HepG2 (cell line): Measurements from ENCODE around the gene NATD1. TPM values are rescaled to one million over a fixed set of nuclear protein-coding genes. Genes with fewer than 3 reads are reported as not detected.

ENCODE experiments used
- CENPT ChIP-seq: sonication (generic); formaldehyde crosslinking; IDR thresholded peaks from 2 replicates; pipeline ENCODE4 v1.8.0; 2022; ENCODE audit warnings: low read depth, mild to moderate bottlenecking, moderate library complexity, missing genetic modification reagents
- ELF1 ChIP-seq: sonication (generic); formaldehyde crosslinking; IDR thresholded peaks from 2 replicates; pipeline ENCODE4 v1.4.0; 2020; ENCODE audit warnings: missing genetic modification reagents
- ESRRA ChIP-seq: sonication (generic); formaldehyde crosslinking; IDR thresholded peaks from 2 replicates; pipeline ENCODE4 v1.5.1; 2020; ENCODE audit warnings: mild to moderate bottlenecking, low read depth, missing genetic modification reagents
- FOXO4 ChIP-seq: sonication (generic); formaldehyde crosslinking; conservative IDR thresholded peaks from 2 replicates; pipeline ENCODE4 v1.8.1; 2023; ENCODE audit warnings: missing genetic modification reagents
- KDM3A ChIP-seq: IDR thresholded peaks from 2 replicates; pipeline ENCODE4 v1.6.1; 2018; ENCODE audit warnings: low read depth, missing compliant biosample characterization
- KDM6A ChIP-seq: IDR thresholded peaks from 2 replicates; pipeline ENCODE4 v1.6.1; 2016; ENCODE audit warnings: low read depth
- KIAA2018 ChIP-seq: sonication (generic); formaldehyde crosslinking; IDR thresholded peaks from 2 replicates; pipeline ENCODE4 v1.5.0; 2020; ENCODE audit warnings: mild to moderate bottlenecking, missing genetic modification reagents, borderline replicate concordance
- KMT2B ChIP-seq: IDR thresholded peaks from 2 replicates; pipeline ENCODE4 v1.6.1; 2016; ENCODE audit warnings: missing genetic modification reagents, missing compliant biosample characterization
- NCOA5 ChIP-seq: sonication (generic); formaldehyde crosslinking; IDR thresholded peaks from 2 replicates; pipeline ENCODE4 v1.4.0; 2020; ENCODE audit warnings: missing genetic modification reagents
- PTBP1 ChIP-seq: fragments of 200-400 bp; formaldehyde crosslinking; IDR thresholded peaks from 2 replicates; pipeline ENCODE4 v1.6.1; 2018; ENCODE audit warnings: low read length, low read depth; ENCODE audit not compliant: poor library complexity, severe bottlenecking
- RXRB ChIP-seq: IDR thresholded peaks from 2 replicates; pipeline ENCODE4 v1.6.1; 2016; ENCODE audit warnings: borderline replicate concordance, missing genetic modification reagents, missing compliant biosample characterization
- ZBTB10 ChIP-seq: sonication (generic); formaldehyde crosslinking; IDR thresholded peaks from 2 replicates; pipeline ENCODE4 v1.4.0; 2020; ENCODE audit warnings: missing genetic modification reagents, borderline replicate concordance
- ZNF101 ChIP-seq: sonication (generic); formaldehyde crosslinking; IDR thresholded peaks from 2 replicates; pipeline ENCODE4 v1.4.0; 2020; ENCODE audit warnings: mild to moderate bottlenecking, low read depth, missing genetic modification reagents, borderline replicate concordance
- ZNF331 ChIP-seq: sonication (generic); formaldehyde crosslinking; IDR thresholded peaks from 2 replicates; pipeline ENCODE4 v1.4.0; 2020; ENCODE audit warnings: missing genetic modification reagents
- ZNF749 ChIP-seq: sonication (generic); formaldehyde crosslinking; IDR thresholded peaks from 2 replicates; pipeline ENCODE4 v1.8.0; 2022; ENCODE audit warnings: mild to moderate bottlenecking, missing genetic modification reagents, moderate library complexity, borderline replicate concordance
- ZNF766 ChIP-seq: sonication (generic); formaldehyde crosslinking; IDR thresholded peaks from 2 replicates; pipeline ENCODE4 v1.5.0; 2020; ENCODE audit warnings: missing genetic modification reagents, borderline replicate concordance
- ZNF792 ChIP-seq: IDR thresholded peaks from 2 replicates; pipeline ENCODE4 v1.6.1; 2016
- ZSCAN9 ChIP-seq: IDR thresholded peaks from 2 replicates; pipeline ENCODE4 v1.6.1; 2016; ENCODE audit warnings: borderline replicate concordance
- polyA plus RNA-seq, 8 experiments: library from polyadenylated mRNA; depleted of rRNA in 3 of 8; stranded (reverse) in 7 of 8; unstranded in 1 of 8; fragments of >200 nt; fragmentation: Illumina TruSeq in 4 of 8; extraction: Trizol in 4 of 8; gene quantifications; 2 replicates each; pipeline versions ENCODE4 v1.2.1 to v1.2.3, GENCODE V29; 2011 to 2016; ENCODE audit warnings: low read depth in 4 of 8, missing spikeins in 1 of 8, mixed read lengths in 1 of 8; ENCODE audit not compliant: insufficient read depth in 1 of 8
- total RNA-seq, 5 experiments: library from RNA; depleted of rRNA; stranded (reverse); fragments of >200 nt; fragmentation: Illumina TruSeq; extraction: Trizol; gene quantifications; 2 replicates each; pipeline ENCODE4 v1.2.3, GENCODE V29; 2016; ENCODE audit warnings: low read depth in 1 of 5

NATD1 gene
- total and polyA plus RNA-seq, 2 of the 13 experiments (the other 11 are each of a cell fraction or from before 2014, with no cell fraction given), result 0.31 to 2.3 TPM

GRCh38 chr17:21214015-21214776 lies 39.0 kb downstream of the NATD1 start, which contains the start of gene TMEM11 (continued):
- TF ChIP-seq ZNF331 (CRISPR knock-in tag), result 0 out of 2 replicates have a peak, but pooled peaks have one; percentile 10
- no peak for TF ChIP-seq ZNF766
- TF ChIP-seq ZNF101 (CRISPR knock-in tag), result no peak
- 0 out of 2 replicates have a peak, but pooled peaks have one; percentile 20 for TF ChIP-seq KDM3A (CRISPR knock-in tag)
- 0 out of 2 replicates have a peak, but pooled peaks have one; percentile 47 for TF ChIP-seq ZNF749 (CRISPR knock-in tag)
- TF ChIP-seq PTBP1, result no peak
- TF ChIP-seq ZSCAN9, result peak; percentile 32; the same call in 1 of the 2 replicates
- TF ChIP-seq KMT2B, result peak; percentile 85
- TF ChIP-seq KDM6A (CRISPR knock-in tag), result no peak
- peak; percentile 15; the same call in 1 of the 2 replicates for TF ChIP-seq RXRB
- TF ChIP-seq ELF1, result peak; percentile 85
- no peak for TF ChIP-seq KIAA2018
- no peak for TF ChIP-seq CENPT (CRISPR knock-in tag)
- no peak for TF ChIP-seq ZNF792 (CRISPR knock-in tag)
- TF ChIP-seq ESRRA (CRISPR knock-in tag), result peak; percentile 55; the same call in 1 of the 2 replicates
- no peak for TF ChIP-seq ZBTB10
- no peak for TF ChIP-seq FOXO4 (CRISPR knock-in tag)
- TF ChIP-seq NCOA5 (CRISPR knock-in tag), result no peak
